ENCODE data around the gene PCDHA6. TPM values are rescaled to one million over a fixed set of nuclear protein-coding genes. Genes with fewer than 3 reads are reported as not detected.

PCDHA6 gene
- total RNA-seq, 1 donor from 2014 or later = 0.44 TPM

Other genes starting within 250 kb of the PCDHA6 start
- gene CD14, start 194.8 kb upstream of the PCDHA6 start, total RNA-seq = 1.6 and 2.4 TPM in 2 replicates
- 6.1 and 7.0 TPM in 2 replicates for gene TMCO6, start 188.5 kb upstream of the PCDHA6 start, total RNA-seq
- gene NDUFA2, start 180.3 kb upstream of the PCDHA6 start, total RNA-seq = 65.8 and 88.1 TPM in 2 replicates
- gene IK, start 180.1 kb upstream of the PCDHA6 start, total RNA-seq = 133 and 154 TPM in 2 replicates
- gene WDR55, start 163.1 kb upstream of the PCDHA6 start, total RNA-seq = 22.3 and 30.0 TPM in 2 replicates
- gene DND1, start 154.4 kb upstream of the PCDHA6 start, total RNA-seq = 0.13 and 0.19 TPM in 2 replicates
- gene HARS1, start 136.6 kb upstream of the PCDHA6 start, total RNA-seq = 74.6 and 92.6 TPM in 2 replicates
- 24.6 and 29.1 TPM in 2 replicates for gene HARS2, start 136.5 kb upstream of the PCDHA6 start, total RNA-seq
- gene ZMAT2, start 127.5 kb upstream of the PCDHA6 start, total RNA-seq = 67.6 and 72.0 TPM in 2 replicates
- under 0.01 and 0.06 TPM in 2 replicates for gene PCDHA1, start 41.8 kb upstream of the PCDHA6 start, total RNA-seq
- 0.06 TPM in 1 of 2 replicates, not detected in the other for gene PCDHA2, start 33.1 kb upstream of the PCDHA6 start, total RNA-seq
- 0.13 and 0.37 TPM in 2 replicates for gene PCDHA3, start 26.9 kb upstream of the PCDHA6 start, total RNA-seq
- 0.26 and 0.37 TPM in 2 replicates for gene PCDHA4, start 20.9 kb upstream of the PCDHA6 start, total RNA-seq
- gene PCDHA5, start 6.3 kb upstream of the PCDHA6 start, total RNA-seq = 0.06 TPM in 1 of 2 replicates, not detected in the other
- gene PCDHA7, start 6.3 kb downstream of the PCDHA6 start, total RNA-seq = 0.13 and 0.37 TPM in 2 replicates
- 0.06 TPM in 1 of 2 replicates, not detected in the other for gene PCDHA8, start 13.2 kb downstream of the PCDHA6 start, total RNA-seq
- gene PCDHA9, start 20.4 kb downstream of the PCDHA6 start, total RNA-seq = under 0.01 and 0.06 TPM in 2 replicates
- gene PCDHA10, start 27.9 kb downstream of the PCDHA6 start, total RNA-seq = under 0.01 and 0.06 TPM in 2 replicates
- gene PCDHA11, start 41.0 kb downstream of the PCDHA6 start, total RNA-seq = 0.06 and 0.13 TPM in 2 replicates
- under 0.01 and 0.06 TPM in 2 replicates for gene PCDHA12, start 47.3 kb downstream of the PCDHA6 start, total RNA-seq
- gene PCDHA13, start 54.2 kb downstream of the PCDHA6 start, total RNA-seq = under 0.01 and 0.19 TPM in 2 replicates
- 0.06 and 0.13 TPM in 2 replicates for gene PCDHAC1, start 98.3 kb downstream of the PCDHA6 start, total RNA-seq
- gene PCDHAC2, start 138.5 kb downstream of the PCDHA6 start, total RNA-seq = 0.31 and 0.53 TPM in 2 replicates
- gene PCDHB1, start 223.4 kb downstream of the PCDHA6 start, total RNA-seq = not detected in 2 replicates